Activated CD8-positive, alpha-beta memory T cell treated with anti-CD3 and anti-CD28 coated beads for 24 hours (primary cell): ENCODE measurements around the gene ZNF512B.
"Not testable (repeated sequence)": the region's sequence is repeated elsewhere in the genome, so short reads cannot be mapped to it uniquely, and the experiment has no call there.

Experiments
- DNase-seq: peaks from one replicate; pipeline ENCODE4 v3.0.0-alpha.2; 2020

ZNF512B gene

GRCh38 chr20:63932606-63933160 is 37.0 kb downstream of the ZNF512B start:
- no peak for DNase-seq

DNA sequence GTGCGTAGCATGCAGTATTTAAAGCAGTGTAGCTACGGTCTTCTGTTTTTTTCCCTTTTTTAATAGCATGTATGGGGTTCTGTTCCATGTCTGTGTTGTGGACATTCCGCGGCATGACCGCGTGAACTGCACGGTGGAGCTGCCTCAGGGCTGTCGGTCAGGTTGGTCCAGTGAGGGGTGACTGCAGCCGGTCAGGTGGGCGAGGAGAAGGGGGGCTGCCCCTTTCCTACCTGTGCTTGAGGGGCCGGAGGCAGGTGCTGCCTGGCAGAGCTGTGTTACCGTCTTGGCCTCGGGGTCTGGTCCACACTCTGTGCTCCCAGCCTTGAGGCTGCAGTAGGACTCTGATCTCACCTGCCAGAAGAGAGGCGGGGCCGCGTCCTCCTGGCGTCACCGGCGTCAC is 38.0 kb downstream of the ZNF512B start:
- DNase-seq = no peak

DNA sequence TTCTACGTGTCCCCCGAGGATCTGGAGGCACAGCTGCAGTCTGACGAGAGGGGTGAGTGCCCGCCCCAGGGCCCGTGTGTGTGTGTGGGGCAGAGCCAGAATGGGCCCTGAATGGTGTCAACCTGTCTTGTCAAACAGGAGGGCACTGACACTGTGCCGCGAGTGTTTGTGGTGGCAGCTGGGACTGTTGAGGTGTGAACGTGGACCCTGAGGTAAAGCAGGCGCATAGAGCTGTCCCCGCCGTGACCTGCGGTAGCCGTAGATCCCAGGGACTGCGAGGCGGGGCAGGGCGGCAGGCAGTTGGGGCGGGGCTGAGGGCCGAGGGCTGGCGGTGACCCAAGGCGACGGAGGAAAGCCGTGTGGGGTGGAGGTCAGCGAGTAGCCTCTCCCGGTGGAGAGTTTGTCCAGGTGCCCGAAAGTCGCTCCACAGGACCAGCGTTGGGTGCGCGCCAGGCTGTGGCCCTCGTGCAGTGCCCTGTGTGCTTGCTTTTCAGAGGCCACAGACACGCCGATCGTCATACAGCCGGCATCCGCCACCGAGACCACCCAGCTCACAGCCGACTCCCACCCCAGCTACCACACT is 38.7 kb downstream of the ZNF512B start:
- DNase-seq = no peak

- not testable (repeated sequence) for DNase-seq
These were observed 40.3 kb downstream of the ZNF512B start for GRCh38 chr20:63929473-63929883.

DNA sequence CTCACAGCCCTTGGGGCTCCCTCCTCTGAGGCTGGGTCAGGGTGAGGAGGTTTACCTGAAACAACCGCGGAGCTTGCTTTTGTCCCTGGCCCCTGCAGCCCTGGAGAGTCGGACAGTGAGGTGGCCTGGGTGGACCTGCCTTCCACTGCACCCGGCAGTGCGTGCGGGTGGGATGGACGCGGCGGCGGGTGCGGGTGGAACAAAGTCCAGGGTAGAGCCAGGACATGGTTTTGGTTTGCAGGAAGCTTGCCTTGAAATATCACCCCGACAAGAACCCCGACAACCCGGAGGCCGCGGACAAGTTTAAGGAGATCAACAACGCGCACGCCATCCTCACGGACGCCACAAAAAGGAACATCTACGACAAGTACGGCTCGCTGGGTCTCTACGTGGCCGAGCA is 40.7 kb downstream of the ZNF512B start:
- DNase-seq = no peak

- no peak for DNase-seq
These were observed 43.4 kb downstream of the ZNF512B start for GRCh38 chr20:63926298-63926697.

GRCh38 chr20:63924241-63924640 is 45.5 kb downstream of the ZNF512B start:
- DNase-seq = no peak

DNA sequence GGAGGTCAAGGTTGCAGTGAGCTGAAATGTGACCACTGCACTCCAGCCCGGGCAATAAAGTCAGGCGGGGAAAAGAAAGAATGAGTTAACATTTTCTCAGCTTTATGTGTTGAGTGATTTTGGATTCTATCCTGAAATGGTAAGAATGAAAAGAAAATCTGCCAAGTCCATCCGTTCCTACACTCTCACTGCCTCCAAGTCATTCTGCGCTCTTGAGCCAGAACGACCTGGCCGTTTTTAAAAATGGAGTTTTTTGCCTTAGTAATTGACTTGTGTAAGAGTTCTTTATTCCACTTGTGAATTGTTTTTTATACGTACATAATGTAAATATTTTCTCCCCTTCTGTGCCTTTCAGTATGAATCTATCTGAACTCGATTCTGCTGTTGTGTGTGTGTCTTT is 46.1 kb downstream of the ZNF512B start:
- DNase-seq = no peak

DNA sequence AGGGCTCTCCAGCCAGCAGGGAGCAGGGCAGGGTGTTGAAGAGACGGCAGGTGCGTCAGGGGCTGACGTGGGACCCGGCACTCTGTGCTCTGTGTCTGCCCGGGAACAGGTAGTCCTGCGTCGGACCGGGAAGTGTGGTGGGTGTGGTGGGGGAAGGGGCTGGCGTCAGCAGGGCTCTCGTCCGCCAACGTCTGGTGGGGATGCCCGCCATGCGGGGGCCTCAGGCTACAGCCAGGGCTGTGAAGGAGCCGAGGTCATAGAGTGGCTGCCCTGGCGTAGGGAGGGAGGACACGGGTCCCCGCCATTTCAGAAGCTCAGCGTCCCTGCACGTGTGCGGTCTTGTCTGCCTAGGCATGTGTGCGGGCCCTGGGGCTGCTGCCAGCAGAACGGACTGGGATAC is 49.5 kb downstream of the ZNF512B start:
- no peak for DNase-seq

- no peak for DNase-seq
These were observed 50.6 kb downstream of the ZNF512B start for GRCh38 chr20:63919130-63919529.

- DNase-seq = no peak
These were observed 51.9 kb downstream of the ZNF512B start for GRCh38 chr20:63917811-63918210.

DNA sequence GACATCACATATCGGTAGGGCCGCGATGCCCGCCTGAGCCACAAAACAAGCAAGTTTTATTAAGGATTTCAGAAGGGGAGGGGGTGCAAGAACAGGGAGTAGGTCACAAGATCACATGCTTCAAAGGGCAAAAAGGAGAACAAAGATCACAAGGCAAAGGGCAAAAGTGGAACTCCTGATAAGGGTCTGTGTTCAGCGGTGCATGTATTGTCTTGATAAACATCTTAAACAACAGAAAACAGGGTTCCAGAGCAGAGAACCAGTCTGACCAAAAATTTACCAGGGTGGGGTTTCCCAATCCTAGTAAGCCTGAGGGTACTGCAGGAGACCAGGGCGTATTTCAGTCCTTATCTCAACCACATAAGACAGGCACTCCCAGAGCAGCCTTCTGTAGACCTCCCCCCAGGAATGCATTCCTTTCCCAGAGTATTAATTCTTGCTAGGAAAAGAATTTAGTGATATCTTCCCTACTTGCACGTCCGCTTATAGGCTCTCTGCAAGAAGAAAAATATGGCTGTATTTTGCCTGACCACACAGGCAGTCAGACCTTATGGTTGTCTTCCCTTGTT is 53.3 kb downstream of the ZNF512B start:
- not testable (repeated sequence) for DNase-seq

- no peak for DNase-seq
These were observed 54.3 kb downstream of the ZNF512B start for GRCh38 chr20:63915471-63915870.

GRCh38 chr20:63913768-63914167 is 56.0 kb downstream of the ZNF512B start:
- no peak for DNase-seq

DNA sequence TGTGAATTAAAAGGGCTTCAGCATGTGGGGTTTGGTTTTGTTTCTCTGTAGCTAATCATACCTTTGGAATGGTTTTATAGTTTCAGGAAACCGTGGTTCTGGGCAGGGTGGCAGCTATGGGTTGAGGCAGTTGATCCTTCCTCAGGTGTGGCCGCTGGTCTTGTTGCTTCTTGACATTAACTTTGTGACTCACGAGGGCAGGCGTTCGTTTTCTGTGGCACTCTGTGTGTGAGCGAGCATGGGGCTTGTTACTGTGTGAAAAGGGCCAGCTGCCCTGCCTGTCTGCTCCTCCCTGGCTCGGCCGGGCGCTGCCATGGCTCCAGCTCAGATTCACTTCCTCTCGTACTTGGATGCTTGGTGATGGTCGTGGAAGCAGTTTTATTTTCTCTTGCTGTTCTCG is 58.6 kb downstream of the ZNF512B start:
- DNase-seq = no peak

DNA sequence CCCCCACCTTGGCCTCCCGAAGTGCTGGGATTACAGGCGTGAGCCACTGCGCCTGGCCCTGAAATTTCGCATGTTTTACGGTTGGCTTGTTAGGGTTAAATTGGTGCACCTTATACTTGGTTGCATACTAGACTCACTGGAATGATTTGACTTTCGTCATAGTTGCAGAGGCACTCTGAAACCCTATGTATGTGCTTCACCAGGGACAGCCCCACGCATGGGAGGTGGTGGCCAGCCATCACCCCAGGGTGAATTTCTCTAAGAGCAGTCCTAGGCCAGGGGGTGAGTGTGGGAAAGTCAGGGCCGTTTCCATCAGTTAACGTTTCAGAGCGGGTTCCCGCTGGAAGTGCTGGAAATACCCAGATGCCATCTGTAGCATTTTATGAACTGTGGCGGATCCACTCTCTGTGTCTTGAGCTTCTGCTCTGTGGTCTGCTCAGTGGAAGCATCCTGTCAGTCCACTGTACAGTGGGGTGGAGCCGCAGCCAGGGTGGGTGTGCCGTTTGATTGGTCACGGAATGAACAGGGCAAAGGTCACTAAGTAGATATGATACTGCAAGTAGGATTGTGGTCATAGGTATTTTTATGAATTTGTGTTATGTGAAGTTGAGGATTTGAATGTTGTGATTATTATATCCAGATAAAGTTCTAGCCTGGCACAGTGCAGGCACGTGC is 61.6 kb downstream of the ZNF512B start:
- DNase-seq = no peak
